ENCODE measurements around the gene CRADD.

DNA sequence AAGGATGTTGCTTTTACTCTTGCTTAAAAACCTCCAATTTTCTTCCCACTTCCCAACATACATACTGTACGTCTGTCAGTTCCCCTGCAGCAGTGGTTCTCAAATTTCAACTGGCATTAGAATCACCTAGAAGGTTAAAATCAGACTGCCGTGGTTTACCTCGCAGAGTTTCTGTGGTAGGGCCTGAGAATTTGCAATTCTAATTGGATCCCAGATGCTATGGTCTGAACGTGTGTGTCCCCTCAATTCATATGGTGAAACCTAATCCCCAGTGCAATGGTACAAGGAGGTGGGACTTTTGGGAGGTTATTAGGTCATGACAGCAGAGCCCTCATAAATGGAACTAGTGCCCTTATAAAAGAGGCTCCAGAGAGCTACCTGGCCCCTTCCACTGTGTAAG lies 226.9 kb downstream of the CRADD start:
- TF ChIP-seq, protein P1, sequence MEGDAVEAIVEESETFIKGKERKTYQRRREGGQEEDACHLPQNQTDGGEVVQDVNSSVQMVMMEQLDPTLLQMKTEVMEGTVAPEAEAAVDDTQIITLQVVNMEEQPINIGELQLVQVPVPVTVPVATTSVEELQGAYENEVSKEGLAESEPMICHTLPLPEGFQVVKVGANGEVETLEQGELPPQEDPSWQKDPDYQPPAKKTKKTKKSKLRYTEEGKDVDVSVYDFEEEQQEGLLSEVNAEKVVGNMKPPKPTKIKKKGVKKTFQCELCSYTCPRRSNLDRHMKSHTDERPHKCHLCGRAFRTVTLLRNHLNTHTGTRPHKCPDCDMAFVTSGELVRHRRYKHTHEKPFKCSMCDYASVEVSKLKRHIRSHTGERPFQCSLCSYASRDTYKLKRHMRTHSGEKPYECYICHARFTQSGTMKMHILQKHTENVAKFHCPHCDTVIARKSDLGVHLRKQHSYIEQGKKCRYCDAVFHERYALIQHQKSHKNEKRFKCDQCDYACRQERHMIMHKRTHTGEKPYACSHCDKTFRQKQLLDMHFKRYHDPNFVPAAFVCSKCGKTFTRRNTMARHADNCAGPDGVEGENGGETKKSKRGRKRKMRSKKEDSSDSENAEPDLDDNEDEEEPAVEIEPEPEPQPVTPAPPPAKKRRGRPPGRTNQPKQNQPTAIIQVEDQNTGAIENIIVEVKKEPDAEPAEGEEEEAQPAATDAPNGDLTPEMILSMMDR (IDR thresholded peaks at IDR 0.05; ENCODE audit: borderline replicate concordance, extremely low read depth, low read length, poor library complexity, severe bottlenecking), result no peak
- TF ChIP-seq EZH2 (IDR thresholded peaks at IDR 0.05; ENCODE audit: borderline replicate concordance, low read depth, low read length, severe bottlenecking), result no peak

Measured in DND-41 (cell line).